HG03039 (cell line): ENCODE data around the gene SEPHS1.
"Not testable (repeated sequence)": the region's sequence is repeated elsewhere in the genome, so short reads cannot be mapped to it uniquely, and the experiment has no call there.

Experiments used
- ATAC-seq: cut with Tn5 transposase; IDR thresholded peaks from one replicate; pipeline ENCODE4 v1.9.1; 2021; ENCODE audit warnings: mild to moderate bottlenecking, moderate library complexity; ENCODE audit not compliant: unreplicated experiment

Gene SEPHS1

GRCh38 chr10:13291821-13292773 is 56.0 kb downstream of the SEPHS1 start:
- ATAC-seq, result no peak

GRCh38 chr10:13291061-13291460 is 57.0 kb downstream of the SEPHS1 start:
- no peak for ATAC-seq

GRCh38 chr10:13284050-13284449 is 64.0 kb downstream of the SEPHS1 start:
- no peak for ATAC-seq

GRCh38 chr10:13282348-13282747 is 65.7 kb downstream of the SEPHS1 start:
- ATAC-seq, result not testable (repeated sequence)

- no peak for ATAC-seq
These were observed 71.2 kb downstream of the SEPHS1 start for GRCh38 chr10:13276749-13277365.

- ATAC-seq, result not testable (repeated sequence)
These were observed 71.9 kb downstream of the SEPHS1 start for GRCh38 chr10:13276146-13276545.

- ATAC-seq, result no peak
These were observed 75.9 kb downstream of the SEPHS1 start for GRCh38 chr10:13272164-13272571.

- no peak for ATAC-seq
These were observed 76.4 kb downstream of the SEPHS1 start for GRCh38 chr10:13271552-13272163.

- no peak for ATAC-seq
These were observed 77.1 kb downstream of the SEPHS1 start for GRCh38 chr10:13270877-13271551.

- ATAC-seq, result no peak
These were observed 79.3 kb downstream of the SEPHS1 start for GRCh38 chr10:13268841-13269240.

- ATAC-seq, result no peak
These were observed 79.8 kb downstream of the SEPHS1 start for GRCh38 chr10:13268310-13268709.
